HepG2 (cell line): ENCODE measurements around the gene BPIFA1. TPM values are rescaled to one million over a fixed set of nuclear protein-coding genes. Genes with fewer than 3 reads are reported as not detected.

Source experiments
- ATAC-seq: fragments of 200-7000 bp; cut with Tn5 transposase; 3 replicates; pipeline ENCODE4 v1.9.1; 2020; ENCODE audit warnings: mild to moderate bottlenecking, moderate library complexity
- BruUV-seq: library from RNA; stranded (reverse); fragments of 400-500 nt; replicated peaks from 2 replicates; lab custom pipeline; 2021; lab: Mats Ljungman, UMichigan
- CTCF ChIA-PET: fragments of 300-600 bp; formaldehyde crosslinking; extraction: SDS; loops from one replicate; lab custom pipeline; 2021; ENCODE audit warnings: low total read pairs, inconsistent platforms, low intra/inter-chr PET ratio; lab: Yijun Ruan, JAX
- POLR2A ChIA-PET: fragments of 350-600 bp; sonication (Branson Sonifier 250); formaldehyde crosslinking; loops from one replicate; lab custom pipeline; 2020; ENCODE audit warnings: antibody characterized with exemption, inconsistent platforms; lab: Yijun Ruan, JAX
- DNase-seq: peaks from one replicate; pipeline ENCODE4 v3.0.0-alpha.2; 2015; ENCODE audit warnings: low spot score
- FAIRE-seq: peaks from 3 replicates; lab custom pipeline; 2011; peaks lifted over from hg19 to GRCh38; lab: Jason Lieb, UNC
- H2AFZ ChIP-seq: one replicate; pipeline ENCODE4 v1.6.1; 2011; ENCODE audit warnings: low read length, inconsistent platforms
- H3K27ac ChIP-seq: fragments of 300-600 bp; 3 replicates; pipeline ENCODE4 v1.8.0; 2011; ENCODE audit warnings: mixed run types, mild to moderate bottlenecking, mixed read lengths, low read length, inconsistent platforms; ENCODE audit not compliant: insufficient read depth; ENCODE audit errors: extremely low read length
- H3K27me3 ChIP-seq, 2 experiments: fragments of 200-600 bp in 1 of 2; 2 replicates in 1 of 2; 3 replicates in 1 of 2; pipeline versions ENCODE4 v1.6.0 to v1.8.0; 2011; ENCODE audit warnings: low read length in 2 of 2, mild to moderate bottlenecking in 2 of 2, moderate library complexity in 2 of 2, inconsistent platforms in 1 of 2; ENCODE audit not compliant: insufficient read depth in 2 of 2, control insufficient read depth in 1 of 2
- H3K36me3 ChIP-seq, 2 experiments: fragments of 200-600 bp in 1 of 2; replicated peaks in 1 of 2; 2 replicates in 1 of 2; 3 replicates in 1 of 2; pipeline versions ENCODE4 v1.5.1 to v1.8.0; 2011; ENCODE audit warnings: low read length in 2 of 2, inconsistent platforms in 1 of 2; ENCODE audit not compliant: insufficient read depth in 2 of 2, control insufficient read depth in 1 of 2
- H3K4me1 ChIP-seq: 2 replicates; pipeline ENCODE4 v1.5.1; 2012; ENCODE audit warnings: low read length, inconsistent platforms; ENCODE audit not compliant: insufficient read depth
- H3K4me2 ChIP-seq: 2 replicates; pipeline ENCODE4 v1.6.0; 2011; ENCODE audit warnings: low read depth, low read length, inconsistent platforms
- H3K4me3 ChIP-seq, 3 experiments: fragments of 200-600 bp in 1 of 3; sonication (generic), shearing (Covaris generic) in 1 of 3; replicated peaks in 1 of 3; 2 replicates each; pipeline ENCODE4 v1.5.1; 2011 to 2016; ENCODE audit warnings: low read length in 3 of 3, inconsistent platforms in 2 of 3, low read depth in 2 of 3, mild to moderate bottlenecking in 2 of 3, control low read depth in 1 of 3, mixed read lengths in 1 of 3; ENCODE audit not compliant: insufficient read depth in 1 of 3
- H3K79me2 ChIP-seq: one replicate; pipeline ENCODE4 v1.6.1; 2011; ENCODE audit warnings: low read length, inconsistent platforms; ENCODE audit not compliant: insufficient read depth
- H3K9ac ChIP-seq: 2 replicates; pipeline ENCODE4 v1.6.0; 2011; ENCODE audit warnings: mild to moderate bottlenecking, low read depth, low read length, inconsistent platforms; ENCODE audit not compliant: insufficient read depth
- H3K9me3 ChIP-seq: 2 replicates; pipeline ENCODE4 v1.5.1; 2012; ENCODE audit warnings: mild to moderate bottlenecking, low read length
- H4K20me1 ChIP-seq: 2 replicates; pipeline ENCODE4 v1.6.0; 2011; ENCODE audit warnings: inconsistent platforms, mild to moderate bottlenecking, low read length, moderate library complexity; ENCODE audit not compliant: insufficient read depth
- ATAD3A ChIP-seq: sonication (generic); formaldehyde crosslinking; IDR thresholded peaks from 2 replicates; pipeline ENCODE4 v1.4.0; 2020; ENCODE audit warnings: missing genetic modification reagents
- BRCA1 ChIP-seq: sonication (generic); formaldehyde crosslinking; IDR thresholded peaks from 2 replicates; pipeline ENCODE4 v1.4.0; 2020; ENCODE audit warnings: missing genetic modification reagents
- CEBPB ChIP-seq: IDR thresholded peaks from 2 replicates; pipeline ENCODE4 v1.6.1; 2011; ENCODE audit warnings: low read depth, low read length, improper control_type of control experiment, borderline replicate concordance
- FOXP1 ChIP-seq, 2 experiments: fragments of 450-650 bp in 1 of 2; IDR thresholded peaks; 2 replicates each; pipeline ENCODE4 v1.6.1; 2017 to 2018; ENCODE audit warnings: antibody characterized with exemption in 1 of 2
- HDAC6 ChIP-seq: fragments of 200-600 bp; sonication (generic); IDR thresholded peaks from 2 replicates; pipeline ENCODE4 v1.7.0; 2017; ENCODE audit warnings: mild to moderate bottlenecking, antibody characterized with exemption, low read length, low read depth
- KLF11 ChIP-seq: IDR thresholded peaks from 2 replicates; pipeline ENCODE4 v1.6.1; 2016; ENCODE audit warnings: missing compliant biosample characterization
- KLF16 ChIP-seq, 2 experiments: sonication (generic) in 1 of 2; formaldehyde crosslinking in 1 of 2; IDR thresholded peaks; 2 replicates each; pipeline versions ENCODE4 v1.6.1 to v1.8.0; 2016 to 2023; ENCODE audit warnings: missing genetic modification reagents in 2 of 2, missing compliant biosample characterization in 1 of 2
- MXD1 ChIP-seq: sonication (generic); formaldehyde crosslinking; IDR thresholded peaks from 2 replicates; pipeline ENCODE4 v1.4.0; 2020; ENCODE audit warnings: mild to moderate bottlenecking, missing genetic modification reagents
- NR3C1 ChIP-seq: sonication (generic); formaldehyde crosslinking; IDR thresholded peaks from 2 replicates; pipeline ENCODE4 v1.4.0; 2020; ENCODE audit warnings: missing genetic modification reagents
- POLR2A ChIP-seq, 2 experiments: IDR thresholded peaks; 2 replicates each; pipeline ENCODE4 v1.6.1; 2011; ENCODE audit warnings: low read depth in 2 of 2, low read length in 2 of 2, mild to moderate bottlenecking in 1 of 2, moderate library complexity in 1 of 2; ENCODE audit not compliant: insufficient read depth in 1 of 2
- ZNF282 ChIP-seq: fragments of 450-650 bp; IDR thresholded peaks from 2 replicates; pipeline ENCODE4 v1.6.1; 2018; ENCODE audit not compliant: partially characterized antibody
- ZNF329 ChIP-seq: sonication (generic); formaldehyde crosslinking; IDR thresholded peaks from 2 replicates; pipeline ENCODE4 v1.9.0; 2021; ENCODE audit warnings: low read depth, mild to moderate bottlenecking, missing genetic modification reagents
- ZNF501 ChIP-seq: sonication (generic); formaldehyde crosslinking; IDR thresholded peaks from 2 replicates; pipeline ENCODE4 v1.5.1; 2020; ENCODE audit warnings: mild to moderate bottlenecking, moderate library complexity, missing genetic modification reagents
- ZNF629 ChIP-seq: sonication (generic); formaldehyde crosslinking; conservative IDR thresholded peaks from 2 replicates; pipeline ENCODE4 v1.5.0; 2020; ENCODE audit warnings: missing genetic modification reagents
- ZNF747 ChIP-seq: sonication (generic); formaldehyde crosslinking; IDR thresholded peaks from 2 replicates; pipeline ENCODE4 v1.8.1; 2023; ENCODE audit warnings: missing genetic modification reagents, mild to moderate bottlenecking, borderline replicate concordance
- WGBS: methylation state at CpG from one replicate; pipeline ENCODE4 v1.1.6; 2017; ENCODE audit warnings: low lambda C conversion rate; 5-methylcytosine and 5-hydroxymethylcytosine counted together
- in situ Hi-C: cut with HindIII; loops from 2 replicates; pipeline ENCODE4 v1.10.0; 2017; ENCODE audit warnings: low pct_unique_long_range_greater_than_20kb; ENCODE audit not compliant: extremely low pct_ligation_motif_present
- intact Hi-C: fragments of 100-400 bp; cut with micrococcal nuclease; formaldehyde crosslinking; loops from one replicate; pipeline ENCODE4 v1.10.0; 2022; ENCODE audit not compliant: unreplicated experiment
- polyA plus RNA-seq, 8 experiments: library from polyadenylated mRNA; depleted of rRNA in 3 of 8; stranded (reverse) in 7 of 8; unstranded in 1 of 8; fragments of >200 nt; fragmentation: Illumina TruSeq in 4 of 8; extraction: Trizol in 4 of 8; gene quantifications; 2 replicates each; pipeline versions ENCODE4 v1.2.1 to v1.2.3, GENCODE V29; 2011 to 2016; ENCODE audit warnings: low read depth in 4 of 8, missing spikeins in 1 of 8, mixed read lengths in 1 of 8; ENCODE audit not compliant: insufficient read depth in 1 of 8
- total RNA-seq, 5 experiments: library from RNA; depleted of rRNA; stranded (reverse); fragments of >200 nt; fragmentation: Illumina TruSeq; extraction: Trizol; gene quantifications; 2 replicates each; pipeline ENCODE4 v1.2.3, GENCODE V29; 2016; ENCODE audit warnings: low read depth in 1 of 5
- TF ChIP-seq, protein P1 (sequence below): sonication (generic); formaldehyde crosslinking; IDR thresholded peaks from 2 replicates; pipeline ENCODE4 v1.4.0; 2020; ENCODE audit warnings: missing genetic modification reagents, borderline replicate concordance
- TF ChIP-seq, protein P2 (sequence below): sonication (generic); formaldehyde crosslinking; IDR thresholded peaks from 2 replicates; pipeline ENCODE4 v1.5.0; 2020; ENCODE audit warnings: missing genetic modification reagents
- TF ChIP-seq, protein P3 (sequence below): sonication (generic); formaldehyde crosslinking; conservative IDR thresholded peaks from 2 replicates; pipeline ENCODE4 v1.8.0; 2022; ENCODE audit warnings: low read depth, missing genetic modification reagents

BPIFA1 gene
- total and polyA plus RNA-seq, 2 of the 13 experiments (the other 11 are each of a cell fraction or from before 2014, with no cell fraction given): not detected

- intact Hi-C loops: no loop called here
- no peaks in the 10 kb centered on the region for H3K9me3 ChIP-seq
- WGBS: 41% methylated on average over 2 of the region's 2 CpGs
- no TSS peak for BruUV-seq
- no peaks in the 10 kb centered on the region for H4K20me1 ChIP-seq
- in situ Hi-C loops: no loop called here
- TF ChIP-seq, protein P1, sequence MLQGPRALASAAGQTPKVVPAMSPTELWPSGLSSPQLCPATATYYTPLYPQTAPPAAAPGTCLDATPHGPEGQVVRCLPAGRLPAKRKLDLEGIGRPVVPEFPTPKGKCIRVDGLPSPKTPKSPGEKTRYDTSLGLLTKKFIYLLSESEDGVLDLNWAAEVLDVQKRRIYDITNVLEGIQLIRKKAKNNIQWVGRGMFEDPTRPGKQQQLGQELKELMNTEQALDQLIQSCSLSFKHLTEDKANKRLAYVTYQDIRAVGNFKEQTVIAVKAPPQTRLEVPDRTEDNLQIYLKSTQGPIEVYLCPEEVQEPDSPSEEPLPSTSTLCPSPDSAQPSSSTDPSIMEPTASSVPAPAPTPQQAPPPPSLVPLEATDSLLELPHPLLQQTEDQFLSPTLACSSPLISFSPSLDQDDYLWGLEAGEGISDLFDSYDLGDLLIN: no peak
- TF ChIP-seq ZNF747 (no peak), MXD1 (CRISPR knock-in tag) (no peak), ZNF282 (no peak), HDAC6 (no peak)
- TF ChIP-seq, protein P2, sequence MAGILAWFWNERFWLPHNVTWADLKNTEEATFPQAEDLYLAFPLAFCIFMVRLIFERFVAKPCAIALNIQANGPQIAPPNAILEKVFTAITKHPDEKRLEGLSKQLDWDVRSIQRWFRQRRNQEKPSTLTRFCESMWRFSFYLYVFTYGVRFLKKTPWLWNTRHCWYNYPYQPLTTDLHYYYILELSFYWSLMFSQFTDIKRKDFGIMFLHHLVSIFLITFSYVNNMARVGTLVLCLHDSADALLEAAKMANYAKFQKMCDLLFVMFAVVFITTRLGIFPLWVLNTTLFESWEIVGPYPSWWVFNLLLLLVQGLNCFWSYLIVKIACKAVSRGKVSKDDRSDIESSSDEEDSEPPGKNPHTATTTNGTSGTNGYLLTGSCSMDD (CRISPR knock-in tag): no peak
- H3K9ac ChIP-seq: no peak overlapping the region
- H3K27ac ChIP-seq: no peak overlapping the region
- no peak overlapping the region for H3K4me2 ChIP-seq
- no peak overlapping the region for H2AFZ ChIP-seq
- H3K4me3 ChIP-seq: no peak overlapping the region
- no peaks in the 10 kb centered on the region for H3K36me3 ChIP-seq
- POLR2A ChIA-PET: no interaction called here
- H3K4me1 ChIP-seq: no peaks in the 10 kb centered on the region
- DNase-seq: no peak
- H3K79me2 ChIP-seq: no peaks in the 10 kb centered on the region
- FAIRE-seq: no peak
- CTCF ChIA-PET: no interaction called here
- ATAC-seq: no peak
- no peaks in the 10 kb centered on the region for H3K27me3 ChIP-seq
Observed at GRCh38 chr20:33250666-33251065, 14.9 kb downstream of the BPIFA1 start.

DNA sequence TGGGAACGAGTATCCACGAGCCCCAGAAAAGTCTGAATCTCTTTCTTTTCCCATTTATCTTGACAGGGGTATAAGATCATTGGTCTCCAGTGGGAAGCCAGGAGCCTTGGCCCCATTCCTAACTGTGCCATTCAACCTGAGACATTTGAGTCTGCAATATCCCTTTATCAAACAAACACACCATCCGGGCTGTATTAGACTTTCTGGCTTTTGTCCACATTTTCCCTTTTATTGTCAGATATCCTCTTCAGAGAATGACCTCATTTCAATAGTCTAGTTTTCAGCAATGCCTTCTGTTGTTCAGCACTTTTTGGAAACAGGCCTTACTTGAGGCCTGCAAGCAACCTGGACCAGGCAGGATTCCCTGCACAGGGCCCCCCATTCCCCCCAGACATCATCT lies 15.7 kb downstream of the BPIFA1 start:
- Histone ChIP-seq H3K9ac (no peak overlapping the region), H3K79me2 (no peaks in the 10 kb centered on the region), H3K4me2 (no peak overlapping the region), H3K27ac (no peak overlapping the region), H3K4me1 (no peaks in the 10 kb centered on the region), H3K36me3 (no peaks in the 10 kb centered on the region), H2AFZ (no peak overlapping the region), H3K9me3 (no peaks in the 10 kb centered on the region), H3K4me3 (no peak overlapping the region), H3K27me3 (no peaks in the 10 kb centered on the region), H4K20me1 (no peaks in the 10 kb centered on the region)
- 20% methylated on average over 3 of the region's 3 CpGs for WGBS
- ChIA-PET CTCF (no interaction called here), POLR2A (no interaction called here)
- FAIRE-seq (no peak), ATAC-seq (no peak), DNase-seq (no peak)
- BruUV-seq: no TSS peak
- intact Hi-C loops (no loop called here), in situ Hi-C loops (no loop called here)
- TF ChIP-seq POLR2A (IDR thresholded peaks at IDR 0.05; ENCODE audit: insufficient read depth in 1 of 2, low read depth in 2 of 2, low read length in 2 of 2) (no peak), ZNF629 (CRISPR knock-in tag) (no peak), CEBPB (no peak), FOXP1 (IDR thresholded peaks at IDR 0.05) (no peak), FOXP1 (CRISPR knock-in tag; IDR thresholded peaks at IDR 0.05) (no peak), ATAD3A (CRISPR knock-in tag) (no peak), KLF16 (CRISPR knock-in tag; IDR thresholded peaks at IDR 0.05) (no peak), ZNF329 (CRISPR knock-in tag) (no peak), NR3C1 (no peak), ZNF501 (CRISPR knock-in tag) (no peak), BRCA1 (CRISPR knock-in tag) (no peak), KLF11 (CRISPR knock-in tag) (no peak)
- TF ChIP-seq, protein P3, sequence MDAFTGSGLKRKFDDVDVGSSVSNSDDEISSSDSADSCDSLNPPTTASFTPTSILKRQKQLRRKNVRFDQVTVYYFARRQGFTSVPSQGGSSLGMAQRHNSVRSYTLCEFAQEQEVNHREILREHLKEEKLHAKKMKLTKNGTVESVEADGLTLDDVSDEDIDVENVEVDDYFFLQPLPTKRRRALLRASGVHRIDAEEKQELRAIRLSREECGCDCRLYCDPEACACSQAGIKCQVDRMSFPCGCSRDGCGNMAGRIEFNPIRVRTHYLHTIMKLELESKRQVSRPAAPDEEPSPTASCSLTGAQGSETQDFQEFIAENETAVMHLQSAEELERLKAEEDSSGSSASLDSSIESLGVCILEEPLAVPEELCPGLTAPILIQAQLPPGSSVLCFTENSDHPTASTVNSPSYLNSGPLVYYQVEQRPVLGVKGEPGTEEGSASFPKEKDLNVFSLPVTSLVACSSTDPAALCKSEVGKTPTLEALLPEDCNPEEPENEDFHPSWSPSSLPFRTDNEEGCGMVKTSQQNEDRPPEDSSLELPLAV: no peak
